ENCODE measurements around the gene NTF4.

DNA sequence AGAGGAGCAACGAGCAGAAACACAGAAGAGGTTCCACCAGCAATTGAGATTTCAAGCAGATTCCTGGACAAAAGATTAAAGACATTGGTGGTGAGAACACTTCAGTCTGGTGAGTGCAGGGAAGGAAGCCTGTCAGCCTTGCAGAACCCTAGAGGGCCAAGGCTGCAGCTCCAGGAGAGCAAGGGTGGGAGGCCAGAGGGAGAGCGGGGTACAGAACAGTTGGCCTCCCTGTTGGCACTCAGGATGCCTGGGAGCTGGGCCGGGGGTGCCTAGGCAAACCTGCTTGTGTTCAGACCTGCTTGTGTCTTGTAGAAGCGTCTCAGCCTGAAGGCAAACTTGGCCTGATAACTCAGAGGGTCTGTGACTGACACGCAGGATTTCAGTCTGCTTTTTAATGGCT, 44.4 kb upstream of the NTF4 start:
- TF ChIP-seq CTCF (IDR thresholded peaks at IDR 0.05) (no peak), POLR2A (IDR thresholded peaks at IDR 0.05) (no peak)

All from thyroid gland (tissue), 4 donors.